HCT116 (cell line): ENCODE results near the gene PDE6B. TPM values are rescaled to one million over a fixed set of nuclear protein-coding genes. Genes with fewer than 3 reads are reported as not detected.

Experiments
- ATAC-seq: fragments of 200-7000 bp; cut with Tn5 transposase; 2 replicates; pipeline ENCODE4 v1.9.1; 2020; ENCODE audit warnings: mild to moderate bottlenecking, moderate library complexity
- BruUV-seq: library from RNA; stranded (reverse); fragments of 400-500 nt; replicated peaks from 2 replicates; lab custom pipeline; 2021; lab: Mats Ljungman, UMichigan
- CTCF ChIA-PET: fragments of 300-600 bp; sonication (Branson Sonifier 250); formaldehyde crosslinking; loops from one replicate; lab custom pipeline; 2021; ENCODE audit warnings: antibody characterized with exemption; lab: Charles Lee
- POLR2A ChIA-PET: fragments of 300-600, 350-600 bp; sonication (Branson Sonifier 250); formaldehyde crosslinking; loops from one replicate; lab custom pipeline; 2021; ENCODE audit warnings: antibody characterized with exemption; lab: Charles Lee
- RAD21 ChIA-PET, 2 experiments: fragments of 300-600 bp; sonication (Branson Sonifier 250); formaldehyde crosslinking; loops; one replicate each; lab custom pipeline; 2023; ENCODE audit warnings: low total read pairs in 2 of 2; ENCODE audit not compliant: uncharacterized antibody in 2 of 2, unreplicated experiment in 2 of 2, low non-redundant PET in 1 of 2; lab: Charles Lee
- DNase-seq: peaks from one replicate; pipeline ENCODE4 v3.0.0-alpha.2; 2010; ENCODE audit warnings: low read depth, low spot score
- H2AFZ ChIP-seq: fragments of 200-600 bp; shearing (Covaris generic), sonication (generic); 2 replicates; pipeline ENCODE4 v1.6.1; 2017; ENCODE audit warnings: low read depth, mixed run types, mixed read lengths, antibody characterized with exemption, low read length; ENCODE audit not compliant: poor library complexity, severe bottlenecking
- H3K27ac ChIP-seq: 2 replicates; pipeline ENCODE4 v1.5.1; 2012; ENCODE audit warnings: low read depth, low read length
- H3K27me3 ChIP-seq: fragments of 200-600 bp; sonication (generic); 2 replicates; pipeline ENCODE4 v1.6.1; 2016; ENCODE audit warnings: mixed run types, low read length, mixed read lengths; ENCODE audit not compliant: insufficient read depth
- H3K36me3 ChIP-seq, 2 experiments: fragments of 200-500 bp in 1 of 2; fragments of 200-600 bp in 1 of 2; sonication (Bioruptor generic) in 1 of 2; sonication (generic) in 1 of 2; 2 replicates each; pipeline versions ENCODE4 v1.5.1 to v1.6.1; 2014 to 2016; ENCODE audit warnings: low read length in 2 of 2, inconsistent platforms in 1 of 2, mixed read lengths in 1 of 2, mixed run types in 1 of 2; ENCODE audit not compliant: insufficient read depth in 2 of 2, control insufficient read depth in 1 of 2
- H3K4me1 ChIP-seq, 2 experiments: fragments of 200-600 bp in 1 of 2; sonication (generic) in 1 of 2; 2 replicates each; pipeline versions ENCODE4 v1.5.1 to v1.6.1; 2012 to 2017; ENCODE audit warnings: low read length in 2 of 2, inconsistent platforms in 1 of 2, mild to moderate bottlenecking in 1 of 2, mixed read lengths in 1 of 2, mixed run types in 1 of 2, moderate library complexity in 1 of 2; ENCODE audit not compliant: insufficient read depth in 2 of 2, control insufficient read depth in 1 of 2
- H3K4me2 ChIP-seq: fragments of 200-600 bp; sonication (generic); 2 replicates; pipeline ENCODE4 v1.6.1; 2017; ENCODE audit warnings: mixed run types, low read length, mixed read lengths
- H3K4me3 ChIP-seq, 2 experiments: fragments of 200-600 bp in 1 of 2; sonication (generic) in 1 of 2; replicated peaks in 1 of 2; 2 replicates each; pipeline ENCODE4 v1.5.1; 2011 to 2016; ENCODE audit warnings: low read length in 2 of 2, control low read depth in 1 of 2, low read depth in 1 of 2, mild to moderate bottlenecking in 1 of 2, mixed read lengths in 1 of 2, mixed run types in 1 of 2
- H3K79me2 ChIP-seq: fragments of 200-600 bp; sonication (generic); 2 replicates; pipeline ENCODE4 v1.6.1; 2017; ENCODE audit warnings: mild to moderate bottlenecking, mixed run types, low read length, moderate library complexity, mixed read lengths; ENCODE audit not compliant: insufficient read depth
- H3K9ac ChIP-seq: fragments of 200-600 bp; sonication (generic); 2 replicates; pipeline ENCODE4 v1.6.1; 2016; ENCODE audit warnings: low read length, mixed read lengths
- H3K9me2 ChIP-seq: fragments of 200-600 bp; sonication (generic), shearing (Covaris generic); 2 replicates; pipeline ENCODE4 v1.6.1; 2017; ENCODE audit warnings: mixed run types, mild to moderate bottlenecking, moderate library complexity; ENCODE audit not compliant: insufficient read depth
- H3K9me3 ChIP-seq, 2 experiments: fragments of 200-500 bp in 1 of 2; fragments of 200-600 bp in 1 of 2; sonication (Bioruptor generic) in 1 of 2; sonication (generic) in 1 of 2; 2 replicates each; pipeline ENCODE4 v1.6.1; 2014 to 2017; ENCODE audit warnings: low read length in 2 of 2, mixed read lengths in 2 of 2, inconsistent platforms in 1 of 2, low read depth in 1 of 2, mild to moderate bottlenecking in 1 of 2, mixed run types in 1 of 2, moderate library complexity in 1 of 2; ENCODE audit not compliant: control insufficient read depth in 1 of 2, insufficient read depth in 1 of 2
- H4K20me1 ChIP-seq: fragments of 200-600 bp; sonication (generic), shearing (Covaris generic); 2 replicates; pipeline ENCODE4 v1.6.1; 2017; ENCODE audit warnings: mixed run types, mild to moderate bottlenecking, moderate library complexity; ENCODE audit not compliant: insufficient read depth
- CBX3 ChIP-seq: IDR thresholded peaks from 2 replicates; pipeline ENCODE4 v1.6.1; 2012; ENCODE audit warnings: low read depth
- CEBPB ChIP-seq: IDR thresholded peaks from 2 replicates; pipeline ENCODE4 v1.6.1; 2012; ENCODE audit warnings: low read depth
- CTCF ChIP-seq, 3 experiments: fragments of 200-600 bp in 1 of 3; sonication (generic) in 1 of 3; IDR thresholded peaks in 2 of 3; conservative IDR thresholded peaks in 1 of 3; 2 replicates each; pipeline ENCODE4 v1.5.1; 2012 to 2017; ENCODE audit warnings: low read depth in 2 of 3, low read length in 2 of 3, antibody characterized with exemption in 1 of 3, borderline replicate concordance in 1 of 3, control low read depth in 1 of 3, mild to moderate bottlenecking in 1 of 3, mixed read lengths in 1 of 3, mixed run types in 1 of 3, moderate library complexity in 1 of 3; ENCODE audit not compliant: insufficient read depth in 1 of 3
- EGR1 ChIP-seq: IDR thresholded peaks from 2 replicates; pipeline ENCODE4 v1.6.1; 2012; ENCODE audit warnings: low read depth
- ELF1 ChIP-seq: IDR thresholded peaks from 2 replicates; pipeline ENCODE4 v1.6.1; 2012; ENCODE audit warnings: low read depth, borderline replicate concordance
- EZH2 ChIP-seq: fragments of 200-600 bp; sonication (generic); IDR thresholded peaks from 2 replicates; pipeline ENCODE4 v1.6.1; 2017; ENCODE audit warnings: antibody characterized with exemption, mixed run types
- EZH2phosphoT487 ChIP-seq: fragments of 200-600 bp; IDR thresholded peaks from 2 replicates; pipeline ENCODE4 v1.6.1; 2018; ENCODE audit warnings: antibody characterized with exemption, borderline replicate concordance
- FOSL1 ChIP-seq: IDR thresholded peaks from 2 replicates; pipeline ENCODE4 v1.6.1; 2012; ENCODE audit warnings: low read depth
- JUND ChIP-seq: IDR thresholded peaks from 2 replicates; pipeline ENCODE4 v1.6.1; 2012
- RAD21 ChIP-seq: IDR thresholded peaks from 2 replicates; pipeline ENCODE4 v1.6.1; 2012; ENCODE audit warnings: low read depth, mild to moderate bottlenecking
- SIN3A ChIP-seq: IDR thresholded peaks from 2 replicates; pipeline ENCODE4 v1.6.1; 2012; ENCODE audit warnings: low read depth
- SP1 ChIP-seq: IDR thresholded peaks from 2 replicates; pipeline ENCODE4 v1.6.1; 2012; ENCODE audit warnings: low read depth
- SRF ChIP-seq: IDR thresholded peaks from 2 replicates; pipeline ENCODE4 v1.6.1; 2012; ENCODE audit warnings: low read depth
- TCF7L2 ChIP-seq: IDR thresholded peaks from 2 replicates; pipeline ENCODE4 v1.7.0; 2011; ENCODE audit warnings: borderline replicate concordance, inconsistent platforms; ENCODE audit not compliant: insufficient read depth, insufficient read length; ENCODE audit errors: extremely low read depth
- YY1 ChIP-seq: IDR thresholded peaks from 2 replicates; pipeline ENCODE4 v1.6.1; 2011; ENCODE audit warnings: low read length, low read depth, moderate library complexity, mild to moderate bottlenecking; ENCODE audit not compliant: insufficient replicate concordance; ENCODE audit errors: extremely low read depth
- ZNF274 ChIP-seq: fragments of 200-500 bp; sonication (Bioruptor generic); IDR thresholded peaks from 2 replicates; pipeline ENCODE4 v1.6.1; 2014; ENCODE audit warnings: mild to moderate bottlenecking, low read depth, low read length, inconsistent platforms
- intact Hi-C: fragments of 100-400 bp; cut with micrococcal nuclease; formaldehyde crosslinking; loops from 2 replicates; pipeline ENCODE4 v1.10.0; 2022
- total RNA-seq: library from RNA; stranded (reverse); gene quantifications from one replicate; pipeline ENCODE4 v1.2.1, GENCODE V29; 2021; ENCODE audit not compliant: unreplicated experiment
- TF ChIP-seq, protein P1 (sequence below): IDR thresholded peaks from 2 replicates; pipeline ENCODE4 v1.6.1; 2011; ENCODE audit warnings: mild to moderate bottlenecking, low read length, moderate library complexity; ENCODE audit not compliant: insufficient replicate concordance; ENCODE audit errors: extremely low read depth
- TF ChIP-seq, protein P2 (sequence below): IDR thresholded peaks from 2 replicates; pipeline ENCODE4 v1.6.1; 2012
- TF ChIP-seq, protein P3 (sequence below): IDR thresholded peaks from 2 replicates; pipeline ENCODE4 v1.6.1; 2012; ENCODE audit warnings: low read depth

The PDE6B gene
- total RNA-seq, 1 experiment from 2014 or later, result not detected

GRCh38 chr4:678331-679103 is 53.1 kb downstream of the PDE6B start:
- RAD21 ChIA-PET, result no interaction called here
- Histone ChIP-seq H3K27me3 (no peaks in the 10 kb centered on the region), H3K36me3 (no peaks in the 10 kb centered on the region), H3K9ac (peak overlapping the region; percentile 41), H3K4me1 (peaks cover 23 to 52% of the 10 kb centered on the region in 2 experiments), H4K20me1 (no peaks in the 10 kb centered on the region), H3K79me2 (peaks cover 10% of the 10 kb centered on the region), H3K9me3 (no peaks in the 10 kb centered on the region), H3K27ac (peak overlapping the region; percentile 14; the same call in 1 of the 2 replicates), H3K4me3 (peak overlapping the region in 1 of 2 experiments; percentile 17; a peak in 1 of 4 replicates), H2AFZ (no peak overlapping the region), H3K9me2 (no peaks in the 10 kb centered on the region), H3K4me2 (peak overlapping the region; percentile 60)
- DNase-seq, result no peak
- CTCF ChIA-PET, result interaction anchor here (1.0 kb wide), 1 partner anchor 9 kb away, joined by 5 read pairs; no protein-coding TSS in a partner anchor
- BruUV-seq, result no TSS peak
- POLR2A ChIA-PET, result no interaction called here
- intact Hi-C loops, result loop anchor here (10.0 kb wide), 1 partner anchor 204 kb away; no protein-coding TSS in a partner anchor
- ATAC-seq, result no peak
- TF ChIP-seq, protein P1, sequence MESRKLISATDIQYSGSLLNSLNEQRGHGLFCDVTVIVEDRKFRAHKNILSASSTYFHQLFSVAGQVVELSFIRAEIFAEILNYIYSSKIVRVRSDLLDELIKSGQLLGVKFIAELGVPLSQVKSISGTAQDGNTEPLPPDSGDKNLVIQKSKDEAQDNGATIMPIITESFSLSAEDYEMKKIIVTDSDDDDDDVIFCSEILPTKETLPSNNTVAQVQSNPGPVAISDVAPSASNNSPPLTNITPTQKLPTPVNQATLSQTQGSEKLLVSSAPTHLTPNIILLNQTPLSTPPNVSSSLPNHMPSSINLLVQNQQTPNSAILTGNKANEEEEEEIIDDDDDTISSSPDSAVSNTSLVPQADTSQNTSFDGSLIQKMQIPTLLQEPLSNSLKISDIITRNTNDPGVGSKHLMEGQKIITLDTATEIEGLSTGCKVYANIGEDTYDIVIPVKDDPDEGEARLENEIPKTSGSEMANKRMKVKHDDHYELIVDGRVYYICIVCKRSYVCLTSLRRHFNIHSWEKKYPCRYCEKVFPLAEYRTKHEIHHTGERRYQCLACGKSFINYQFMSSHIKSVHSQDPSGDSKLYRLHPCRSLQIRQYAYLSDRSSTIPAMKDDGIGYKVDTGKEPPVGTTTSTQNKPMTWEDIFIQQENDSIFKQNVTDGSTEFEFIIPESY, result no peak
- no peak for TF ChIP-seq CEBPB
- TF ChIP-seq CTCF (IDR thresholded peaks at IDR 0.05 in 2 of 3, conservative IDR thresholded peaks at IDR 0.05 in 1 of 3; ENCODE audit: borderline replicate concordance in 1 of 3, insufficient read depth in 1 of 3, low read depth in 2 of 3, low read length in 2 of 3), result no peak
- no peak for TF ChIP-seq JUND
- no peak for TF ChIP-seq ELF1
- no peak for TF ChIP-seq RAD21
- no peak for TF ChIP-seq EZH2phosphoT487
- TF ChIP-seq FOSL1, result no peak
- TF ChIP-seq EGR1, result no peak
- TF ChIP-seq CBX3, result no peak
- TF ChIP-seq, protein P2, sequence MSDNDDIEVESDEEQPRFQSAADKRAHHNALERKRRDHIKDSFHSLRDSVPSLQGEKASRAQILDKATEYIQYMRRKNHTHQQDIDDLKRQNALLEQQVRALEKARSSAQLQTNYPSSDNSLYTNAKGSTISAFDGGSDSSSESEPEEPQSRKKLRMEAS, result no peak
- TF ChIP-seq SP1, result no peak
- TF ChIP-seq, protein P3, sequence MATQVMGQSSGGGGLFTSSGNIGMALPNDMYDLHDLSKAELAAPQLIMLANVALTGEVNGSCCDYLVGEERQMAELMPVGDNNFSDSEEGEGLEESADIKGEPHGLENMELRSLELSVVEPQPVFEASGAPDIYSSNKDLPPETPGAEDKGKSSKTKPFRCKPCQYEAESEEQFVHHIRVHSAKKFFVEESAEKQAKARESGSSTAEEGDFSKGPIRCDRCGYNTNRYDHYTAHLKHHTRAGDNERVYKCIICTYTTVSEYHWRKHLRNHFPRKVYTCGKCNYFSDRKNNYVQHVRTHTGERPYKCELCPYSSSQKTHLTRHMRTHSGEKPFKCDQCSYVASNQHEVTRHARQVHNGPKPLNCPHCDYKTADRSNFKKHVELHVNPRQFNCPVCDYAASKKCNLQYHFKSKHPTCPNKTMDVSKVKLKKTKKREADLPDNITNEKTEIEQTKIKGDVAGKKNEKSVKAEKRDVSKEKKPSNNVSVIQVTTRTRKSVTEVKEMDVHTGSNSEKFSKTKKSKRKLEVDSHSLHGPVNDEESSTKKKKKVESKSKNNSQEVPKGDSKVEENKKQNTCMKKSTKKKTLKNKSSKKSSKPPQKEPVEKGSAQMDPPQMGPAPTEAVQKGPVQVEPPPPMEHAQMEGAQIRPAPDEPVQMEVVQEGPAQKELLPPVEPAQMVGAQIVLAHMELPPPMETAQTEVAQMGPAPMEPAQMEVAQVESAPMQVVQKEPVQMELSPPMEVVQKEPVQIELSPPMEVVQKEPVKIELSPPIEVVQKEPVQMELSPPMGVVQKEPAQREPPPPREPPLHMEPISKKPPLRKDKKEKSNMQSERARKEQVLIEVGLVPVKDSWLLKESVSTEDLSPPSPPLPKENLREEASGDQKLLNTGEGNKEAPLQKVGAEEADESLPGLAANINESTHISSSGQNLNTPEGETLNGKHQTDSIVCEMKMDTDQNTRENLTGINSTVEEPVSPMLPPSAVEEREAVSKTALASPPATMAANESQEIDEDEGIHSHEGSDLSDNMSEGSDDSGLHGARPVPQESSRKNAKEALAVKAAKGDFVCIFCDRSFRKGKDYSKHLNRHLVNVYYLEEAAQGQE, result no peak
- TF ChIP-seq YY1, result no peak
- no peak for TF ChIP-seq EZH2
- no peak for TF ChIP-seq SRF
- no peak for TF ChIP-seq ZNF274
- TF ChIP-seq TCF7L2, result no peak
- TF ChIP-seq SIN3A, result no peak
